Astrocyte (in vitro differentiated cells and primary cell): Measurements from ENCODE around the gene BUB3.

Source experiments
- EZH2 ChIP-seq: IDR thresholded peaks from 2 replicates; pipeline ENCODE4 v1.6.1; 2012; ENCODE audit warnings: mild to moderate bottlenecking, low read length, inconsistent platforms; ENCODE audit not compliant: insufficient read depth
- TF ChIP-seq, protein P1 (sequence below): IDR thresholded peaks from 2 replicates; pipeline ENCODE4 v1.5.1; 2011; ENCODE audit warnings: low read depth, mild to moderate bottlenecking, inconsistent platforms, low read length, moderate library complexity; ENCODE audit not compliant: insufficient read depth

DNA sequence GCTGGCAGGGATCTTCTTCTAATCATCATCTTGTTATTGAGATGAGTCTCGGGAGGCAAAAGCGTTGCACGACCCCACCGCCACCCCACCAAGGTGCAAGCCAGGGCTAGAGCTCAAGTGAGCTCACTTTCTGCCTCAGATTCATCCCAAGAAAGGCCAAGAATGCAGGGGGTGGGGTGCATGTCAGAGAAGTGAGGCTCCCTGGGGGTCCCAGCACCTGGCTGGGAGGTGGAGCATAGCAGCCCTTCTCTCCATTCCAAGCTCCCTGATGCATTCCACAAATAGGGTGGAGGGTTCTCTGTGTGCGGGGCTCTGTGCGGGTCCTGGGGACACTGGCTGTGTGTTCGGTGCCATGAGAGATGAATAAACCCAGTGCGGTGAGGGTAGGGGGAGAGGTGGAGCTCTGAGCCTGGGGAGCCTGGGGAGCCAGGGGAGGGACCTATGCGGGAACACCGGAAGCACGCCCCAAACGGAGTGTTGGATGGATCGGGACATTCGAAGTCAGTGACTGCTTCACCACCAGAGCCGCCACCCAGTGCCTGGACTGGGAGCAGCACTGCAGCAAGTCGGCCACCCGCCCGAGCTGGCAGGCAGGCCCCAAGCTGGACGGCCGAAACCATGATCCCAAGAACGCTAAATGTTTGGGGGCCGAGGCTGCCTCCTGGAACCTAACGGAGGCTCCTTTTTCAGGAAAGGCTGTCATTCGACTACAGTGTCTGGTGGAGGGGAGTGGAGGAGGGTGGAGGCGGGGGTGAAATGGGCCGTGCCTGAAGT lies 36.4 kb upstream of the BUB3 start:
- TF ChIP-seq, protein P1, sequence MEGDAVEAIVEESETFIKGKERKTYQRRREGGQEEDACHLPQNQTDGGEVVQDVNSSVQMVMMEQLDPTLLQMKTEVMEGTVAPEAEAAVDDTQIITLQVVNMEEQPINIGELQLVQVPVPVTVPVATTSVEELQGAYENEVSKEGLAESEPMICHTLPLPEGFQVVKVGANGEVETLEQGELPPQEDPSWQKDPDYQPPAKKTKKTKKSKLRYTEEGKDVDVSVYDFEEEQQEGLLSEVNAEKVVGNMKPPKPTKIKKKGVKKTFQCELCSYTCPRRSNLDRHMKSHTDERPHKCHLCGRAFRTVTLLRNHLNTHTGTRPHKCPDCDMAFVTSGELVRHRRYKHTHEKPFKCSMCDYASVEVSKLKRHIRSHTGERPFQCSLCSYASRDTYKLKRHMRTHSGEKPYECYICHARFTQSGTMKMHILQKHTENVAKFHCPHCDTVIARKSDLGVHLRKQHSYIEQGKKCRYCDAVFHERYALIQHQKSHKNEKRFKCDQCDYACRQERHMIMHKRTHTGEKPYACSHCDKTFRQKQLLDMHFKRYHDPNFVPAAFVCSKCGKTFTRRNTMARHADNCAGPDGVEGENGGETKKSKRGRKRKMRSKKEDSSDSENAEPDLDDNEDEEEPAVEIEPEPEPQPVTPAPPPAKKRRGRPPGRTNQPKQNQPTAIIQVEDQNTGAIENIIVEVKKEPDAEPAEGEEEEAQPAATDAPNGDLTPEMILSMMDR: no peak
- no peak for TF ChIP-seq EZH2
